Activated CD4-positive, alpha-beta T cell treated with anti-CD3 and anti-CD28 coated beads for 36 hours (primary cell): ENCODE results near the gene MBTPS1. TPM values are rescaled to one million over a fixed set of nuclear protein-coding genes. Genes with fewer than 3 reads are reported as not detected.

Experiments used
- ATAC-seq: fragments of 200-7000 bp; cut with Tn5 transposase; one replicate; pipeline ENCODE4 v1.10.0; 2021; ENCODE audit warnings: mild to moderate bottlenecking, moderate library complexity
- CTCF ChIA-PET: fragments of 350-600 bp; sonication (Branson Sonifier 250); formaldehyde crosslinking; loops from one replicate; lab custom pipeline; 2021; ENCODE audit warnings: antibody characterized with exemption; lab: Charles Lee
- POLR2A ChIA-PET: fragments of 350-600 bp; sonication (Branson Sonifier 250); formaldehyde crosslinking; loops from one replicate; lab custom pipeline; 2021; ENCODE audit warnings: antibody characterized with exemption, inconsistent platforms; lab: Charles Lee
- DNase-seq: peaks from one replicate; pipeline ENCODE4 v3.0.0-alpha.2; 2020
- H3K27ac Mint-ChIP-seq: one replicate; pipeline ENCODE4 v1.8.0; 2021; ENCODE audit warnings: mixed read lengths
- H3K27me3 Mint-ChIP-seq: one replicate; pipeline ENCODE4 v1.8.0; 2021; ENCODE audit warnings: mixed read lengths
- H3K36me3 Mint-ChIP-seq: one replicate; pipeline ENCODE4 v1.8.0; 2021; ENCODE audit warnings: low read depth, mixed read lengths
- H3K4me1 Mint-ChIP-seq: one replicate; pipeline ENCODE4 v1.8.0; 2021; ENCODE audit warnings: mixed read lengths
- H3K4me3 Mint-ChIP-seq: one replicate; pipeline ENCODE4 v1.8.0; 2021; ENCODE audit warnings: mild to moderate bottlenecking, moderate library complexity, mixed read lengths
- H3K9me3 Mint-ChIP-seq: one replicate; pipeline ENCODE4 v1.8.0; 2021; ENCODE audit warnings: low read depth, mixed read lengths
- intact Hi-C, 2 experiments: fragments of 100-400 bp; cut with DNase I in 1 of 2; cut with micrococcal nuclease in 1 of 2; formaldehyde crosslinking; loops; one replicate each; pipeline versions ENCODE4 v1.14.2 to v1.15.1; 2022 to 2024; cut with DNase I, micrococcal nuclease
- total RNA-seq, 2 experiments: library from RNA; stranded (reverse); gene quantifications; one replicate each; pipeline ENCODE4 v1.2.3, GENCODE V29; 2021

Gene MBTPS1
- total RNA-seq, 2 experiments from 2014 or later: 32.0 to 32.2 TPM

- ChIA-PET CTCF (interaction anchor here (0.7 to 2.4 kb wide), 2 partner anchors 22 to 88 kb away, joined by 3 to 9 read pairs; no protein-coding TSS in a partner anchor), POLR2A (no interaction called here)
- H3K27ac Mint-ChIP-seq: no peak overlapping the region
- no peak overlapping the region for H3K4me3 Mint-ChIP-seq
- peaks cover 12% of the 10 kb centered on the region for H3K27me3 Mint-ChIP-seq
- peak; percentile 42 for ATAC-seq
- H3K36me3 Mint-ChIP-seq: no peaks in the 10 kb centered on the region
- no peaks in the 10 kb centered on the region for H3K9me3 Mint-ChIP-seq
- no peaks in the 10 kb centered on the region for H3K4me1 Mint-ChIP-seq
- intact Hi-C loops: no loop called here
- peak; percentile 23 for DNase-seq
Measured at GRCh38 chr16:84044118-84044488, 72.6 kb downstream of the MBTPS1 start.

GRCh38 chr16:84043486-84044117, 73.1 kb downstream of the MBTPS1 start:
- Mint-ChIP-seq H3K36me3 (no peaks in the 10 kb centered on the region), H3K4me3 (no peak overlapping the region), H3K27ac (no peak overlapping the region), H3K27me3 (peaks cover 12% of the 10 kb centered on the region), H3K9me3 (no peaks in the 10 kb centered on the region), H3K4me1 (no peaks in the 10 kb centered on the region)
- POLR2A ChIA-PET: no interaction called here
- CTCF ChIA-PET: interaction anchor here (0.9 to 2.4 kb wide), 3 partner anchors 43 to 90 kb away, joined by 3 to 9 read pairs (median 5); no protein-coding TSS in a partner anchor
- DNase-seq: no peak
- peak; percentile 9 for ATAC-seq
- intact Hi-C loops: no loop called here

- intact Hi-C loops: no loop called here
- CTCF ChIA-PET: interaction anchor here (0.9 to 1.1 kb wide), 3 partner anchors 43 to 89 kb away, joined by 3 to 5 read pairs (median 3); no protein-coding TSS in a partner anchor
- Mint-ChIP-seq H3K4me3 (no peak overlapping the region), H3K36me3 (no peaks in the 10 kb centered on the region), H3K27me3 (peaks cover 12% of the 10 kb centered on the region), H3K9me3 (no peaks in the 10 kb centered on the region), H3K27ac (no peak overlapping the region), H3K4me1 (no peaks in the 10 kb centered on the region)
- no peak for DNase-seq
- POLR2A ChIA-PET: no interaction called here
- ATAC-seq: no peak
Measured at GRCh38 chr16:84042879-84043485, 73.8 kb downstream of the MBTPS1 start.

GRCh38 chr16:84042308-84042878, 74.3 kb downstream of the MBTPS1 start, which contains the start of gene SLC38A8:
Gene SLC38A8 (minus strand): TSS chr16:84042795. CDS start chr16:84042157, 638 bp downstream.
- DNase-seq (no peak), ATAC-seq (no peak)
- peaks cover 12% of the 10 kb centered on the region for H3K27me3 Mint-ChIP-seq
- ChIA-PET CTCF (interaction anchor here (0.9 to 1.1 kb wide), 3 partner anchors 44 to 89 kb away, joined by 3 to 5 read pairs (median 3); no protein-coding TSS in a partner anchor), POLR2A (no interaction called here)
- no peaks in the 10 kb centered on the region for H3K9me3 Mint-ChIP-seq
- no peak within 1 kb of the TSS for H3K4me3 Mint-ChIP-seq
- H3K27ac Mint-ChIP-seq: no peak within 1 kb of the TSS
- H3K4me1 Mint-ChIP-seq: no peaks in the 10 kb centered on the region
- no peaks in the 10 kb centered on the region for H3K36me3 Mint-ChIP-seq
- intact Hi-C loops: no loop called here

GRCh38 chr16:84041881-84042280, 74.9 kb downstream of the MBTPS1 start:
- ChIA-PET POLR2A (no interaction called here), CTCF (interaction anchor here (1.1 to 1.5 kb wide), 2 partner anchors 84 to 85 kb away, joined by 3 to 7 read pairs; no protein-coding TSS in a partner anchor)
- intact Hi-C loops: no loop called here
- ATAC-seq (no peak), DNase-seq (no peak)
- Mint-ChIP-seq H3K36me3 (no peaks in the 10 kb centered on the region), H3K27me3 (peaks cover 12% of the 10 kb centered on the region), H3K27ac (no peak overlapping the region), H3K9me3 (no peaks in the 10 kb centered on the region), H3K4me3 (no peak overlapping the region), H3K4me1 (no peaks in the 10 kb centered on the region)

DNA sequence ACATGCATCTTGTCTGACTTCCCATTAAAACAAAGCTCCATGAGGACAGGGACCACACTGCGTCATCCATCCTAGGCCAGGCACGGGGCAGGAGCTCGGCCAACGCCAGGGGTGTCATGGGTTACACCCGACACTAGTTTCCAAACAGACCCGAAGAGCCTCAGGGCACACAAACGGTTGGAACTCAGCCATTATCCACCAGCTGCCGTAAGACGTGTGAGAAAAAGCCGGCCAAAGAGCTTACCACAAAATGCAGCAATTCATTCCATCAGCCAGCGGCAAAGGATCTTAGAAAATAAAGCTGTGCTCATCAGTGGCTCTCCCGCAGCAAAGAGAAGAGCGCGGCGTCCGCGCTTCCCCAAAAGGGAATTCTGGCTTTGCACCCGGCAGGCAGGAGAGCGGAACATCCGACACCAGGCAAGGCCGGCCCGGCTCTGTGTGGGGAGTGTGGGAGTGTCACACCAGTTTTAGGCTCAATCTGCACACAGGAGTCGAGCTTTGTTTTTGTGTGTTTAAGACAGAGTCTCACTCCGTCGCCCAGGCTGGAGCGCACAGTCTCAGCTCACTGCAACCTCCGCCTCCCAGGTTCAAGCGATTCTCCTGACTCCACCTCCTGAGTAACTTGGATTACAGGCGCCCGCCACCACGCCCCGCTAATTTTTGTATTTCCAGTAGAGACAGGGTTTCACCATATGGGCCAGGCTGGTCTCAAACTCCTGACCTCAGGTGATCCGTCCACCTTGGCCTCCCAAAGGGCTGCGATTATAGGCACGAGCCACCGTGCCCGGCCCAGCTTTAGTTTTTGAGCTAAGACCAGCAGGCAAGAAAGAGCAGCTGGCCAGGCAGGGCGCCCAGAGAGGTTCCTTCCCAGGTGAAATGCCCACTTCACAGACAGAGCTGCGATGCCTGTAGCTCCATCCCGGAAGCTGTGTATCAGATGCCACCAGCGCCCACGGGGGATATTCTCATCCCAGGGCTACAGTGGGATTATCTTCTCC, 75.6 kb downstream of the MBTPS1 start:
- H3K27ac Mint-ChIP-seq: no peak overlapping the region
- H3K36me3 Mint-ChIP-seq: no peaks in the 10 kb centered on the region
- no peaks in the 10 kb centered on the region for H3K4me1 Mint-ChIP-seq
- no peak overlapping the region for H3K4me3 Mint-ChIP-seq
- H3K27me3 Mint-ChIP-seq: peaks cover 12% of the 10 kb centered on the region
- no peaks in the 10 kb centered on the region for H3K9me3 Mint-ChIP-seq
- ChIA-PET POLR2A (no interaction called here), CTCF (interaction anchor here (0.6 to 1.5 kb wide), 4 partner anchors 22 to 204 kb away, joined by 3 to 7 read pairs (median 4); no protein-coding TSS in a partner anchor)
- ATAC-seq: no peak
- intact Hi-C loops: no loop called here
- no peak for DNase-seq

- Mint-ChIP-seq H3K9me3 (peaks cover 4% of the 10 kb centered on the region), H3K4me3 (no peak overlapping the region), H3K4me1 (no peaks in the 10 kb centered on the region), H3K36me3 (no peaks in the 10 kb centered on the region), H3K27ac (no peak overlapping the region), H3K27me3 (peaks cover 12% of the 10 kb centered on the region)
- intact Hi-C loops: no loop called here
- CTCF ChIA-PET: interaction anchor here (0.6 to 1.5 kb wide), 4 partner anchors 23 to 203 kb away, joined by 3 to 7 read pairs (median 4); no protein-coding TSS in a partner anchor
- ATAC-seq: no peak
- POLR2A ChIA-PET: no interaction called here
- DNase-seq: no peak
Measured at GRCh38 chr16:84040226-84040822, 76.4 kb downstream of the MBTPS1 start.

DNA sequence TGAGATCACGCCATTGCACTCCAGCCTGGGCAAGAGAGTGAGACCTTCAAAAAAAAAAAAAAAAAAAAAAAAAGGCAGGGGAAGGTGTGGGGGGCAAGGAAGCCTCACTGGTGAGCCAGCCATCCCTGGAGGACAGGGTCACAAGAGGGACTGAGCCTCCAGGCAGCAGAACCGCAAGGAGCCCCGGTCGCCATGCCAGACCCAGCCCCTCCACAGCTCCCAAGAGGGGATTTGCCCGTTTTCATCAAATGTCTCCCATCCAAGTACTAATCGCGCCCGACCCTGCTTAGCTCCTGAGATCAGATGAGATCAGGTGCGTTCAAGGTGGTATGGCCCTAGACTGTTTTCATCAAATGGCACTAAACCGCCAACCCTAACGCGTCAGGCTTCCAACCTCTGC, 77.0 kb downstream of the MBTPS1 start:
- Mint-ChIP-seq H3K27me3 (peaks cover 8% of the 10 kb centered on the region), H3K27ac (no peak overlapping the region), H3K9me3 (peaks cover 4% of the 10 kb centered on the region), H3K4me1 (no peaks in the 10 kb centered on the region), H3K4me3 (no peak overlapping the region), H3K36me3 (no peaks in the 10 kb centered on the region)
- DNase-seq (no peak), ATAC-seq (no peak)
- ChIA-PET CTCF (no interaction called here), POLR2A (no interaction called here)
- intact Hi-C loops: no loop called here

- Mint-ChIP-seq H3K27ac (no peak overlapping the region), H3K9me3 (peaks cover 4% of the 10 kb centered on the region), H3K4me1 (no peaks in the 10 kb centered on the region), H3K4me3 (no peak overlapping the region), H3K27me3 (no peaks in the 10 kb centered on the region), H3K36me3 (no peaks in the 10 kb centered on the region)
- no peak for ATAC-seq
- ChIA-PET CTCF (no interaction called here), POLR2A (no interaction called here)
- no peak for DNase-seq
- intact Hi-C loops: no loop called here
Measured at GRCh38 chr16:84038469-84038868, 78.3 kb downstream of the MBTPS1 start.

GRCh38 chr16:84036982-84037425, 79.7 kb downstream of the MBTPS1 start:
- POLR2A ChIA-PET: interaction anchor here (0.7 kb wide), 1 partner anchor 149 kb away, joined by 4 read pairs; no protein-coding TSS in a partner anchor
- DNase-seq (no peak), ATAC-seq (no peak)
- H3K4me1 Mint-ChIP-seq: no peaks in the 10 kb centered on the region
- H3K27me3 Mint-ChIP-seq: no peaks in the 10 kb centered on the region
- H3K27ac Mint-ChIP-seq: no peak overlapping the region
- intact Hi-C loops: no loop called here
- CTCF ChIA-PET: no interaction called here
- H3K9me3 Mint-ChIP-seq: peaks cover 4% of the 10 kb centered on the region
- H3K4me3 Mint-ChIP-seq: no peak overlapping the region
- H3K36me3 Mint-ChIP-seq: no peaks in the 10 kb centered on the region
